ENCODE data around the gene POLR1A.
A peak's percentile ranks its signal among the peaks of the same experiment; 100 is the strongest.

The POLR1A gene

DNA sequence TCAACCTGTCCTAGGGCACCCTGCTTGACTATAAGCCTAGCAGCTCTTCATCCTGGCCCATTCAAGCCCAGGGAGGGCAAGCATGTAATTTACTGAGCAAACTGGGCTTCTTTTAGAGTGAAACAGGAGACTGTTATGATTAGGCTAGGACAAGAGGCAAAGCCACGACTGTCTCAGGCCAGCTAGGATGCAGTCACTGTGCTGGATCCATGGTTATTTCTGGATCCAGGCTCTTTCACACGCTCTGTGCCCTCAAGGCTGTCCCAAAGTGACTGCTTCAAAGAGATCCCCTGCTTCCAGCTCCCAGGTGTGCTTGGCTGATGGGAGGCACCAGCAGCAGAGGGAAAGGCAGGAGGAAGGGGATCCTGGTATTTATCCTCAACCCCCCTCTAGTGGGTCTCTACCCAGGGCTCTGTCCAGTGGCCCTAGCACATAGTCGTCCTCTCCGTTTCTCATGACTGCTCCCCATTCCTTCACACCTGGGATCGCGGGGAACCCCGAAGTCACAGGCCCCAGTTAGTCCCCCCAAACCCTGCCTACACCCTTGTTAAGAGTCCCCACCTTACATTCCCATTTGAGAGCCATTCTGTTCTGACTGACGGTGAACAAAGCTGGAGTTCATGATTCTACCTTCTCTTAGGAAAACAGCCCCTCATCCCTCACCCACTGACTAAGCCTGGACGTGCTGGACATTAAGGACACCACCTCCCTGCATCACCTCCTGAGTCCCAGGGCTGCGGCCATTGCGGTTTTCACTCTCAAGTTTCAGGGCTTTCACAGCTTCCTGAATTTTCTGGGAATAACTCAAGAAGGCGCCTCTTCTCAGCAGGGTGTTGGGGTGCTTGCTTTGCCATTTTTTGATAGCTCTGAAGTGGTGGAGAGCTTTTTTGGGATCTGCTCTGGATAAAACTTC, 63.2 kb downstream of the POLR1A start:
- no peak overlapping the region for H3K4me3 ChIP-seq (ENCODE audit: low read length)
- no peak for DNase-seq (ENCODE audit: low read depth, low spot score)

DNA sequence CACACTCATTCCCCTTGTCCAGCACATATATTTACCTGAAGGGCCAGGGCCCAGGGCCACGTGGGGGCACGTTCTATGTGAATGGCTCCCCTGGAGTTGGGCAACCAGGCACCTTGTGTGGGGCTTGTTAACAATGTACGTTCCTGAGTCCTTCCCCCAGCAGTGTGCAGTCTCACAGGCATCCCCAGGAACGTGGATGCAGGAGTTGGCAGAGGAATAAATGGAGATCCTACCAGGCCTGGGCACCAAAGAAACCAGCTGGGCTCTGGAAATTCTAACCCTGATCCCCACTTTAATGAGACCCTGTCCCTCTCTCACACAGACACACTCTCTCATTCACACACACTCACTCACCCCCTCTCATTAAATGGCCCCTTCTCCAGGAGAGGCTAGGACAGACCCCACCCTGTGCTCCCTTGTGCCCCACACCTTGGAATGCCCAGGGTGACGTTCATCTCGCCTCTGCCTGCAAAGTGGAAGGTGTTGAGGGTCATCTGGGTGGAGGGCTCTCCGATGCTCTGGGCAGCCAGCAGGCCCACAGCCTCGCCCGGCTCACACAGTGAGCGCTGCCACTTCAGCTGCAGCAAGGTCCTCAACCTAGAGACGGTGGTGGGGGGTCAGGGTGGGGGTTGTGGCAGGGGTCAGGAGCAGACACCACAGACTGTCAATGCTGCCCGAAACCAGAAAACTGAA, 65.6 kb downstream of the POLR1A start:
- no peak overlapping the region for H3K4me3 ChIP-seq (ENCODE audit: low read length)
- no peak for DNase-seq (ENCODE audit: low read depth, low spot score)

- DNase-seq (ENCODE audit: low read depth, low spot score) = no peak
- no peak overlapping the region for H3K4me3 ChIP-seq (ENCODE audit: low read length)
These were observed 66.3 kb downstream of the POLR1A start for GRCh38 chr2:86039178-86039962.

GRCh38 chr2:86038291-86039081, 67.2 kb downstream of the POLR1A start:
- DNase-seq (ENCODE audit: low read depth, low spot score) = peak; percentile 93

GRCh38 chr2:86037795-86038192, 67.9 kb downstream of the POLR1A start:
- DNase-seq (ENCODE audit: low read depth, low spot score) = no peak
- no peak overlapping the region for H3K4me3 ChIP-seq (ENCODE audit: low read length)

More at GRCh38 chr2:86038291-86039081, 67.2 kb downstream of the POLR1A start:
- no peak overlapping the region for H3K4me3 ChIP-seq (ENCODE audit: low read length)

- peak; percentile 29 for DNase-seq (ENCODE audit: low read depth, low spot score)
- peak overlapping the region; percentile 31; the same call in 1 of the 2 replicates for H3K4me3 ChIP-seq (ENCODE audit: low read length)
These were observed 68.4 kb downstream of the POLR1A start for GRCh38 chr2:86037141-86037794.

- DNase-seq (ENCODE audit: low read depth, low spot score) = no peak
These were observed 69.0 kb downstream of the POLR1A start for GRCh38 chr2:86036669-86037138.

DNA sequence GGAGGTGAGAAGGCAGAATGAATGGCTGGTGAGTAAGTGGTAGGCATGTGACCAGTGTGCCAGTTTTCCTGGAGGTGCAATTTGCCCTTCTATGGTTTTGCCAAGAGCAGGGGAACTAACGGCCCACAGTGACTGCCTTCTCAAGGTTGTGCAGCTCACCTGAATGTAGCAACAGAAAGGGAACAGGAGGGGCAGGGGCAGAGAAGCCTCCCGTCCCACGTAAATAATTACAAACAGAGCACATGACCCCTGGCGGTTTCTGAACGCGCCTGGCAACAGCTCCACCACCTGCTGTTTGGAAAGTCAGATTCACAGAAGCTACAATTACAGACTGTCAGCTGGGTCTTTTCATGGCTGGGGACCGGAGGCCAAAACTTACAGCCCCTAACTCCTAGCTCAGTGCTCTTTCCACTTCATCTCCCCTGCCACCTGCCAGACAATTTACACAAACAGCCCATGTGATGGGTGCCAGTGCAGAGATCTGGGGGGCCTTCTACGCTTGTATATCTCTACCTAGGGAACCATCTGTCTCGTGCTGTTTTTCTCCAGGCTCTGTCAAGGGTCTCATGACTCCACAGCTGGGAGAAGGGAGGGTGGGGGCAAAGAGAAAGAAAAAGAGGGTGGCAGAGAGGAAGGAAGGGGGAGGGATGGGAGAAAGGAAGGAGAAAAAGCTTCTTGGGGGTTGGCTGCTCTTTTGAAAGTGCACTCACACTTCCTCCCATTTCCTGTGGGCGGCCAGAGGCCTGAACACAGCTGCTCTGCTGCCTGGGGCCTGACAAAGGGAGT, 69.6 kb downstream of the POLR1A start:
- H3K4me3 ChIP-seq (ENCODE audit: low read length) = peak overlapping the region; percentile 31
- DNase-seq (ENCODE audit: low read depth, low spot score) = peak; percentile 82

More at GRCh38 chr2:86036669-86037138, 69.0 kb downstream of the POLR1A start:
- peak overlapping the region; percentile 31 for H3K4me3 ChIP-seq (ENCODE audit: low read length)

- no peak for DNase-seq (ENCODE audit: low read depth, low spot score)
These were observed 70.3 kb downstream of the POLR1A start for GRCh38 chr2:86035376-86035882.

GRCh38 chr2:86033751-86034692, 71.7 kb downstream of the POLR1A start:
- DNase-seq (ENCODE audit: low read depth, low spot score) = no peak
- H3K4me3 ChIP-seq (ENCODE audit: low read length) = no peak overlapping the region

More at GRCh38 chr2:86035376-86035882, 70.3 kb downstream of the POLR1A start:
- peak overlapping the region; percentile 31 for H3K4me3 ChIP-seq (ENCODE audit: low read length)

DNA sequence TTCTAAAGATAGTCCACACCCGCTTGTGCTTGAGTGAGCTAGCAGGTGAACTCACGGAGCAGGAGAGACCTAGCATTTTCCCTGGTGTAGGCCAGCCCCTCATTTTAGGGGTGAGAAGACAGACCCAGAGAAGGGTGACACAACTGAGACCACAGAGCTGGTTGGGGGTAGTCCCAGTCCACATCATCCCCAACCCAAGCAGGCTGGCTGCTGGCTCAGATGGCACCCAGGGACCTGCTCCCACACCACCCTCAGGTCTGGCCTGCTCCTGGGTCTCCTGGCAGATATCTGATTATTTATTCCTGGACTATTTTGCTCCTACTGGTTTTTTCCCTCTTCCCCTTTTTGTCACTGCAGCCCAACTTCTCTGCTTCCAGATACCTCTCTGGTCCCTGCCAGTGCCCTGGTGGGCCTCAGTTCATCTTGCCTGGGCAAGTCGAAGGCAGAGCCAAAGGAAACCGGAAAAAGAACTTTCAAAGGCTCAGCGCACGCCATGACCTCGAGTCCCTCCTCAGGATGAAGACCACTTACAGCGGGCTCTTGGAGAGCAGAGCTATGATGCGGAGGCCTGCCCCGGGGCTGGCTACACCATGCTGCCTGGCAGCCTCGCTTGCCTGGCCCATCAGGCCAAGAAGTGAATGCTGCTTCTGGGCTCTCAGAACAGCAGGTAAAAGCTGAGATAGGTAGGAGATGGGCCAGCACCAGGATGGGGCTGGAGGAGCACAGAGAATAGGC, 72.7 kb downstream of the POLR1A start:
- no peak for DNase-seq (ENCODE audit: low read depth, low spot score)
- H3K4me3 ChIP-seq (ENCODE audit: low read length) = no peak overlapping the region

DNA sequence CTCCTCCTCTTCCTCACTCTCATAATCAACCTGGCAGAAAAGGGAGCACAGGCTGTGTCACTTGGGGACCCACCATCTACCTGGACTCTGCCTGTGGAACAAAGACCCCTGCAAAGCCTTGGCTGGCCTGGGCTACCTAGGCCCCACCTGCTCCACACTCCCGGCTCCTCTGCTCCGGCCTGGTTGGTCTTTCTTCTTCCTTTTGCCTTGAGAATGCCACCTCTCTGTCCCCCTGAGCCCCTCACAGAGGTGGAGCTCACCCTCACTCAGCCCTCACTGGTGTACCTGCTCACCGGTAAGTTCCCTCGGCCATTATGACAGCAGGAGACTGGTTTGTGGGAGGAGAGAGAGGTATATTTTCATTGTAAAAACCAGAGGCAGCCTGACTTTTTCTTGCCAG, 74.1 kb downstream of the POLR1A start:
- no peak overlapping the region for H3K4me3 ChIP-seq (ENCODE audit: low read length)
- DNase-seq (ENCODE audit: low read depth, low spot score) = no peak

DNA sequence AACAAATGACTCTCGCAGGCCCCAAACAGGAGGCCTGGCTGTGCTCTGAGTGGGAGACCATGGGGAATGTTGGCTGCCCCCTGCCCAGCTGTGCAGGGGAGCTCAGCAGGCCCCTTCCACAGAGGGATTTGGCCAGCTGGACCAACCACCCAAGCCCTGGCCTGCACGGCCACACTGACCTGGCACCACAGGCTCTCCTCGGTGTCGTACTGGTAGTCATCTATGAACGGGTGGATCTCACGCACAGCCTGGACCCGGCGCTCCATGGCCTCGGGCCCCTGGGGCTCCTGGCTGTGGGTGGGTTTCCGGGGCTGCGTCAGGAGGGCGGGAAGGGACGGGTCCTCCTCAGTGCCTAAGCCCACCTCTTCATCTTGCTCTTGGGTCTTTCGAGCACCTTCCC, 74.5 kb downstream of the POLR1A start:
- H3K4me3 ChIP-seq (ENCODE audit: low read length) = no peak overlapping the region
- no peak for DNase-seq (ENCODE audit: low read depth, low spot score)

- no peak overlapping the region for H3K4me3 ChIP-seq (ENCODE audit: low read length)
- no peak for DNase-seq (ENCODE audit: low read depth, low spot score)
These were observed 75.8 kb downstream of the POLR1A start for GRCh38 chr2:86029873-86030272.

- H3K4me3 ChIP-seq (ENCODE audit: low read length) = no peak overlapping the region
- no peak for DNase-seq (ENCODE audit: low read depth, low spot score)
These were observed 76.8 kb downstream of the POLR1A start for GRCh38 chr2:86028766-86029381.
